Measurements from ENCODE around the gene FRMD3.

DNA sequence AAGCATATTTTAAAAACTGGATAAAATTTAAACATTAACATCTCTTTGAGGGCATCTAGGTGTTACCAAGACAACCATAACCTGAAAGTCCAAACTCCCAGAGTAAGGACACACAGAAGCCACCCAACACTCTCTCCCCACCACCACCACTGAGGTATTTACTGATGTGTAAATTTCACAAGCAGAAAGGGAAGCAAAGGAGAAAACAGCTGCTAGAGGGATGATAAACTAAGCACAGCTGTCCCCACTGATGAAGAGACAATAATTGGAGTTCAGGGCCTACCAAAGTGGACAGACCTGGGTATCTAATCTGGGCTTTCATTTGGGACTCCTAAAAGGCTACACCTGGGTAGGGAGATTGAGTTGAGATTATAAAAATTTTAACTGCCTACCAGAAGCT lies 63.6 kb downstream of the FRMD3 start:
- TF ChIP-seq ATF3 (CRISPR knock-in tag; conservative IDR thresholded peaks at IDR 0.05) (no peak), TEAD4 (CRISPR knock-in tag; IDR thresholded peaks at IDR 0.05) (no peak)
- TF ChIP-seq, protein P1, sequence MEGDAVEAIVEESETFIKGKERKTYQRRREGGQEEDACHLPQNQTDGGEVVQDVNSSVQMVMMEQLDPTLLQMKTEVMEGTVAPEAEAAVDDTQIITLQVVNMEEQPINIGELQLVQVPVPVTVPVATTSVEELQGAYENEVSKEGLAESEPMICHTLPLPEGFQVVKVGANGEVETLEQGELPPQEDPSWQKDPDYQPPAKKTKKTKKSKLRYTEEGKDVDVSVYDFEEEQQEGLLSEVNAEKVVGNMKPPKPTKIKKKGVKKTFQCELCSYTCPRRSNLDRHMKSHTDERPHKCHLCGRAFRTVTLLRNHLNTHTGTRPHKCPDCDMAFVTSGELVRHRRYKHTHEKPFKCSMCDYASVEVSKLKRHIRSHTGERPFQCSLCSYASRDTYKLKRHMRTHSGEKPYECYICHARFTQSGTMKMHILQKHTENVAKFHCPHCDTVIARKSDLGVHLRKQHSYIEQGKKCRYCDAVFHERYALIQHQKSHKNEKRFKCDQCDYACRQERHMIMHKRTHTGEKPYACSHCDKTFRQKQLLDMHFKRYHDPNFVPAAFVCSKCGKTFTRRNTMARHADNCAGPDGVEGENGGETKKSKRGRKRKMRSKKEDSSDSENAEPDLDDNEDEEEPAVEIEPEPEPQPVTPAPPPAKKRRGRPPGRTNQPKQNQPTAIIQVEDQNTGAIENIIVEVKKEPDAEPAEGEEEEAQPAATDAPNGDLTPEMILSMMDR (IDR thresholded peaks at IDR 0.05) = no peak
- TF ChIP-seq, protein P2, sequence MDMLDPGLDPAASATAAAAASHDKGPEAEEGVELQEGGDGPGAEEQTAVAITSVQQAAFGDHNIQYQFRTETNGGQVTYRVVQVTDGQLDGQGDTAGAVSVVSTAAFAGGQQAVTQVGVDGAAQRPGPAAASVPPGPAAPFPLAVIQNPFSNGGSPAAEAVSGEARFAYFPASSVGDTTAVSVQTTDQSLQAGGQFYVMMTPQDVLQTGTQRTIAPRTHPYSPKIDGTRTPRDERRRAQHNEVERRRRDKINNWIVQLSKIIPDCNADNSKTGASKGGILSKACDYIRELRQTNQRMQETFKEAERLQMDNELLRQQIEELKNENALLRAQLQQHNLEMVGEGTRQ (CRISPR knock-in tag; IDR thresholded peaks at IDR 0.05) = no peak

Measured in WTC11 (cell line).